Kasumi-1 (cell line): ENCODE measurements around the gene PNPLA3.

Source experiments
- DNase-seq, 2 experiments: peaks; one replicate each; lab custom pipeline; 2025; lab: John Stamatoyannopoulos, UW

The PNPLA3 gene, protein sequence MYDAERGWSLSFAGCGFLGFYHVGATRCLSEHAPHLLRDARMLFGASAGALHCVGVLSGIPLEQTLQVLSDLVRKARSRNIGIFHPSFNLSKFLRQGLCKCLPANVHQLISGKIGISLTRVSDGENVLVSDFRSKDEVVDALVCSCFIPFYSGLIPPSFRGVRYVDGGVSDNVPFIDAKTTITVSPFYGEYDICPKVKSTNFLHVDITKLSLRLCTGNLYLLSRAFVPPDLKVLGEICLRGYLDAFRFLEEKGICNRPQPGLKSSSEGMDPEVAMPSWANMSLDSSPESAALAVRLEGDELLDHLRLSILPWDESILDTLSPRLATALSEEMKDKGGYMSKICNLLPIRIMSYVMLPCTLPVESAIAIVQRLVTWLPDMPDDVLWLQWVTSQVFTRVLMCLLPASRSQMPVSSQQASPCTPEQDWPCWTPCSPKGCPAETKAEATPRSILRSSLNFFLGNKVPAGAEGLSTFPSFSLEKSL

DNA sequence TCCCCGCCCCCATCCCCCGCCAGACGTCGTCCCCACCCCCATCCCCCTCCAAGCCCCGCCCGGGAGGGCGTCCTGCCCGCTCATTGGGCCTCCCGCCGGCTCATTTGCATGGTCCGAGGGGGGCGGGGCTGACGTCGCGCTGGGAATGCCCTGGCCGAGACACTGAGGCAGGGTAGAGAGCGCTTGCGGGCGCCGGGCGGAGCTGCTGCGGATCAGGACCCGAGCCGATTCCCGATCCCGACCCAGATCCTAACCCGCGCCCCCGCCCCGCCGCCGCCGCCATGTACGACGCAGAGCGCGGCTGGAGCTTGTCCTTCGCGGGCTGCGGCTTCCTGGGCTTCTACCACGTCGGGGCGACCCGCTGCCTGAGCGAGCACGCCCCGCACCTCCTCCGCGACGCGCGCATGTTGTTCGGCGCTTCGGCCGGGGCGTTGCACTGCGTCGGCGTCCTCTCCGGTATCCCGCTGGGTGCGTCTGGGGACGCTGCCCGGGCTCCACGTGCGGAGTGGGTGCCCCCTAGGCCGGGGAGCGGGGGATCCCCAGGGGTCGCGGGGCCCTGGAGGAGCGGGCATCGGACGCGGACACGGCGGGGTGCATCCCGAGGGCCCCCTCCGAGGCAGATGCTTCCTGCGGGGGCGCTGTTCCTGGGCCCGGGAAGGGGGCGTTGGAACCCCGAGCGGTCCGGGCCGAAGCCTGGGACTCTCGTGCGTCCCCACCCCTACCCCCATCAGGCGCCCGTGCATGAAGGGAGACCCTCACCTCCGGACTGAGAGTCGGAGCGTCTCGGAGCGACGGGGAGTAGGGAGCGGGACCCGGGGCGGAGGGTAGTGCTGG, at the start of gene PNPLA3:
Gene PNPLA3 (plus strand): TSS at position 175 of the 834 bp plus-strand sequence. CDS start 107 bp downstream, at position 282.
- DNase-seq, result peak; percentile 22 to 23

DNA sequence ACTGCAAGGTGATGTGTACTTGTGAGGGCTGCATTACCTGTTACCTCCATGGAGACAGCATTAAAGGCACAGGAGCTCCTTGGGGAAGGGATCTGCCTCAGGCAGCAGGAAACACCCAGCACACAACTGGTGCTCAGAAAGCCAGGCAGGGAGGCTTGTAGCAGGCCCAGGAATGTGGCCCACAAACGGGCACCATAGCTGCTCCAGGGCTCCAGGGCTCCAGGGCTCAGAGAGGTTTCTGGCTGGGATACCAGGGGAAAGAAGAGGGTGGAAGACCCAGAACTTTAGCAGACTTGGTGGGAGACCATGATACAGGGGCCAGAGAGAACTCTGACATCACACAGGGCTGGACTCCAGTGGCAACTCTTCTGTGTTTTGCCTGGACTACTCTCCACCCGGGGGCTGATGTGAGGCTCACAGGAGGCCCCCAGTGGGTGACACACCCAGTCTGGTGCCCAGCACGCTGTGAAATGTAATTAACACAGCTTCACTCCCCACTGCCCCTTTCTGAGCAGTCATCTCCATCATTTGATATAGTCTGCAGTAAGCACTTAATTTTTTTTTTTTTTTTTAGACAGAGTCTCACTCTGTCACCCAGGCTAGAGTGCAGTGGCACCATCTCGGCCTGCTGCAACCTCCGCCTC, 46.6 kb upstream of the PNPLA3 start:
- no peak for DNase-seq

DNA sequence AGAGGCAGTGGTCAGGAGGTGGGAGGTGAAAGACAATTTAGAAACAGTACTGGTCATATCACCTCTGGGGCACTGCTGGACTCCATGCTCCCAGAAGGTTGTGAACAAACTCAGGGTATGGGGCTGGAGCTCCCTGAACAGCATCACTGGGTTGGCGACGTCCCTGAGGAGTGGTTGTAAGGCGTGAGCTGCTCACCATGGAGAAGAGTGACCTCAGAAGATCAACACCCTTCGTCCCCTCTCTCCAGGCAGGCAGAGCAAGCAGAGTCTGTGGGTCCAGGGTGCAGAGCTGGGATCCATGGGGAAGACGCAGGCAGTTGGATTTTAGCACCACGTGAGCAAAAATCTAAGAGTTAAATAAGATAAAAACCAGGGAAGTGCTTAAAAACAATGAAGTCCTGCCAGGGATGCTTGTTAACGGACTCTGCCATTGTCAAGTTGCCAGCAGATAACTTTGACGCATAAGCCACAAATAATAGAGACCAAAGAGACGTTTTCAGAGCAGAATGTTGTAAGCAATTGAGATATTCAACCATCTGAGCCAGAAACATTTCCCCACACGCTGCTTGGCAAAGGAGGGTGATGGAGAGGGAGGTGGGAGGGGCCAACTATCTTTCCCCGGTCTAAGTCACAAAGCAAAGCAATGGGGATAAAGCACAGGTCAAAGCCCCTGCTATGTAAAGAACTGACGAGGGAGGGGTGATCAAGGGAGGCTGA, 45.4 kb upstream of the PNPLA3 start:
- no peak for DNase-seq

DNA sequence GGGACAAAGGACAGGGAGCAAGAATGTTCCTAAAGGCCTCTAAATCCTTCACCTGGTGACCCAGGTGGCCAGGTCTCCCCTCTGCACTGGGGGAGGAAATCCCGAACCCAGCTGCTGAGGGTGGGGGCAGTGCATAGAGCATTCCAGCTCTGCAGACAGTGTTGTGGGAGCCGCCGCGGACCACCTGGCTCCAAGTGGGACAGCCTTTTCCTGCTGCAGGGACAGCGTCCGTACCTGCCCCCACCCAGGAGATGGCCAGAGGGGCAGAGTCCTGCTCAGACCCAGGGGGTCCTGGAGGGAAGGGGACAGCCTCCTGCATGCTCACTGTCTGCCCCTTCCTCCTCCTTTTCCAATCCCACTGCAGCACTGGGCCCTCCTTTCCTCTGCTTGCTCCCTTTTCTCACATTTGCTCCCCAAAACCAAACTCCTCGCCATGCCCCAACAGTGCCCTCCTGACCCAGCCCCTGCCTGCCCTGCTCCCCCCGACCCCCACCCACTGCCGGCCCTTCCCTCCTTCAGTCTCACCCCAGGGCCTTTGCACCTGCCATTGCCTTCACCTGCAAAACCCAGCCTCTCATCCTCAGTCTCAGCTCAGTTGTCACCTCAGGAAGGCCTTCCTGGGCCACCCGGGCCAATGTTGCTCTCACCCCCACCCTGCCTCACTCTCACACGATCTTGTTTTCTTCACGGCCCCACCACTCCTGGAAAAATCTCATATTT, 44.6 kb upstream of the PNPLA3 start:
- DNase-seq, result no peak

DNA sequence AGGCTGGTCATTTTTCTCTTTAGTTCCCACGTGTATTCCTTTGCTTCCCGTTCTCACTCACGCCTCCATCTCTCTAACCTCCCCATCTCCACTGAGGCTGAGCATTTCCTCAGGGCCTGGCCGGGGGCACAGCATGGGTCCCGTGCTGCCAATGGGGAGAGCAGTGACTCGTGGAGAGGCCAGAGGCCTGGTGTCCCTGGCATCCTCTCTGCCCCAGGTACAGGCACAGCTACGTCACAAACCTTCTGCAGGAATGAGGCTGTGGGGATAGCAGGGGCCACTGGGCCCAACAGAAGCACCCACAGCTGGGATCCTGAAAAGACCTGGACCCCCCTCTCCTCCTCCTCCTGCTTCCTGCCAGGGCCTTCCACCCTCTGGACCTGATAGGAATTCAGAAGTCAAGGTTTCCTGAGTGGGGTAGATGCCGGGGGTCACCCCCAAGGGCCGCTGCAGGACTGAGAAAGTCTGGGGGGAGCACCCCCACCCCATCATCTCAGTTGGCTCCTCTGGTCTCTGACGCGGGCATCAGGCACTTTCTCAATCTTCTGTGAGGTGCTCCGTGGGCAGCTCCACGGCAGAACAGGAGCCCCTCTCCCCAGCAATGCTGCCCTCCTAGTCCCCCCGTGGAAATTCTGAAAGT, 43.6 kb upstream of the PNPLA3 start:
- DNase-seq, result no peak

DNA sequence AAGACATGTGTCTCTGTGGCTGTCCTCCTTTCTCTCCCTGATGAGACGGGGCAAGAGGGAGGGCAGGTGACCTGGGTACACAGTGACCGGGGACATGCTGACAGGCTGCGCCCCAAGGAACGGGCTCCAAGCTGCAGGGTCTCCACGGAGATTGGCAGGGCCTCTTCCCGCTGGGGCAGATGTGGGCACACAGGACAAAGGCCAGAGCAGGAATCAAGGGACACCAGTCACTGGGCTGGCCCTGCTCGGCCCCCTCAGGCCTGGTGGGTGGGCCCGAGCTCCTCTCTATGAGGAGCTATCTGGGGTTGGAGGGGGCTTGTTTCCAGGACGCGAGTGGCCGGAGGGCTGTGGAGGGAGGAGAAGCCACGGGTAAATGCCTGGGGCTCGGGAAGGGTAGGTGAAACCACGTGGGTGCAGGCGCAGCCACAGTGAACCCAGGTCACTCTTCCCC, 43.0 kb upstream of the PNPLA3 start:
- DNase-seq, result no peak

DNA sequence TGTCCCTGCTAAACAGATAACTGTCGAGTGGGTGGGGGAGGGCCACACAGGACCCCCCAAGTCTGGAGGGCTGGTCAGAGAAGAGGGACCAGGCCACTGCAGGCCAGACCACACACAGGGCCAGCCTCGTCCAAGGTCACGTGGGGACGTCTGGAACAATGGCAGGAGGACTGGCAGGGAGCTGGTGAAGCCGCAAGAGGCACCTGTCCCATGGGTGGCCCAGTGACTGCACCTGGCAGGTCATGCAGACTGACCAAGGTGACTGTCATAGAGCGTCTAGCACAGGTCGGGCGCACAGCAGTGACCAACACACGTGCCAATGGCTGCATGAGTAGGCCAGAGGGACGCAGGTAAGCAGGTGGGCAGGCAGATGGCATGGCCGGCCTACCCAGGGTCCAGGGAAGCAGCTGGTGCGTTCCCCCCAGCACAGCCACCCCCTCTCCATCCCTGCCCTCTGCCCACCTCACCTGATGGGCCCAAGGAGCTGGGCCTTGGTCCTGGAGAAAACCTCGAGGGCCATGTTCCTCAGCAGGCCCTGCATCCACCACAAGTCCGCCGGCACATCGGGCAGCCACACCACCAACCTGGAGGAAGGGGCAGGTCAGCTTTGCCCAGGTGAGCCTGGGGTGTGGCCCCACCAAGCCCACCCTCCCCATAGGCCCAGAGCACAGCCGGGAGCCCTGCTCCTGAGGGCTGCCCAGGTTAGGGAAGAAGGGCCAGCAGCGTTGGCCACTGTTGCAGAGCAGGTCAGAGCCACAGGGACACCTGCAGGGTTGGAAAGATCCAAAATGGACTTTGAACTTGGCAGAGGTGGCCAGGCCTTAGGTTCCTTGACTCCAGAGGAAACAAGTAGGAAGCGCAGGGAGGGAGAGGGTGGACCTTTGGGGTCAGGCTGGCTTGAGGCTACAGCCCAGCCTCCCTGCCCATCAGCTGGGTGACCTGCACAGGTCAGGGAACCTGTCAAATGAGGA, 42.2 kb upstream of the PNPLA3 start:
- no peak for DNase-seq

DNA sequence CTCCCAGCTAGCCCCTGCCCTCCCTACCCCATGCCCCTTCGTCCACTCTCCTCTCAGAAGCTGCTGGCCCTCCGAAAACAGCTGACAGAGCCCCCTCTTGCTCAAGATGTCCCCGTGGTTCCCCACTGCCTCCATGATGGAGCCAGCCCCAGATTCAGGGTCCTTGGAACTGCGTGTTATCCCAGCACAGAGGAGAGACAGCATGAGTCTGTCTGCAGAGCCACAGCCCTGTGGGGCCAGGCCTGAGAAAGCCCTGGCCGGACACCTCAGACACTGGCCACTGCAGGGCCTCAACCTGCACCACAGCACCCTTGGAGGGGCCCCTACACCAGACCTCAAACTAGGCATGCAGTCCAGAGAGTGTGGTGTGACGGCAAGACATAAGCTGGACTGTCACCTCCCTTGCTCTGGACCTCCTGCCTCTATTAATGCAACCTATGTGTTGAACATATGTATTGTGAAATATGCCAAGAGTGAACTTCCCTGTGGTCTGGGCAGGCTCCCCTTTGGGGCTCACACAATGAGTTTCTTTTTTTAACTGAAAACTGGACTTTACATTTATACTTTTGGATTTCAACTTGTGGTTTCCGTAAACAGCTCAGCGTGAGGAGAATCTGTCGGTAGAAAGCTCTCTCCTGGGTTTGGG, 41.4 kb upstream of the PNPLA3 start:
- DNase-seq, result no peak

DNA sequence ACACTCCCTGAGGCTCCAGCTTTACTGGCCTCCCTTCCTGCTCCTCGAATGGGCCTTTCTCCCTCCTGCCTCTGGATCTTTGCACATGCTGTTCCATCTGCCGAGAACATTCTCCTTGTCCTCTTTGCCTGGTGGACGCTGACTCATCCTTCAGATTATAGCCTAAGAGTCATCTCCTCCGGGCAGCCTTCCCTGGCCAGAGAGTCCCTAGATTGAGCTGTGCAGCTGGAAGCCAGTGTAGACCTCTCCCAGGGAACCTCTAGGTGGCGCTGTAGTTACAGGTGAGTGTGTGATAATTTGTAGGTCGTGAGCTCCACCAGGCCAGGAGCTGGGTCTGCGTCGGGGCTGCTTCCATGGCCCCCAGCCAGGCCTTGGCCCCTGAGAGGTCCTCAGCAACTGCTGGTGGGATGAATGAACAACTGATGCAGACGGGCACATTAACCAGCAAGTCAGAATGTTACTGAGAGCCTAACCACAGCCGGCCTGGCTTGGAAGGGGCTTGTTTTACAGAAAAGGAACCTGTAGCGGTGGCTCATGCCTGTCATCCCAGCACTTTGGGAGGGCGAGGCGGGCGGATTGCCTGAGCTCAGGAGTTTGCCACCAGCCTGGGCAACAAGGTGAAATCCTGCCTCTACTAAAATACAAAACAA, 40.5 kb upstream of the PNPLA3 start:
- DNase-seq, result peak; percentile 24 to 30

DNA sequence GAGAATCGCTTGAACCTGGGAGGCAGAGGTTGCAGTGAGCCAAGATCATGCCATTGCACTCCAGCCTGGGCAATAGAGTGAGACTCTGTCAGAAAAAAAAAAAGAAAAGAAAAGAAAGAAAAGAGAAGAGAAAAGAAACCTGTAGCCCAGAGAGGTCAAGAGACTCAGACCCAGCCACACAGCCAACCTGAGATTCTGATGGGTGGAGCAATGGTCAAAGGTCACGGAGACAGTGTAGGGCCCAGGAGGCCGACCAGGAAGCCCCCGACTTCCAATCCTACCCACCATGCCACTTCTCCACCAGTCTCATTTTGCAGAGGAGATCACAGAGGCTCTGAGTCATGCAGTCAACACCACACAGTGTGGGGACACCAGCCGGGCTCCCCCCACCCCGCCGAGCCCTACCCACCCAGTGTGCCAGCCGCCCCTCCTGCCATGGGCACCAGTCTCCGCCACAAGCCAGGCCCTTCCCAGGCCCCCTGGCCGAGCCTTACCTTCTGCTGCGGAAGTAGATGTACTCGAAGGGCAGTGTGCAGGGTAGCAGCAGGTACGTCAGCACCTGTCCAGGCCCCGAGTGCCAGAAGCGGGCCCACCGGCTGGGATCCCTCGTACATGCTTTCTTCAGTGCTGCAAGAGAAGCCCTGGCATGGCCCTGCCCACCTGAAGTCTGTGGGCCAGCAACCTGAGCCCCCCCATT, 39.7 kb upstream of the PNPLA3 start:
- DNase-seq, result no peak

DNA sequence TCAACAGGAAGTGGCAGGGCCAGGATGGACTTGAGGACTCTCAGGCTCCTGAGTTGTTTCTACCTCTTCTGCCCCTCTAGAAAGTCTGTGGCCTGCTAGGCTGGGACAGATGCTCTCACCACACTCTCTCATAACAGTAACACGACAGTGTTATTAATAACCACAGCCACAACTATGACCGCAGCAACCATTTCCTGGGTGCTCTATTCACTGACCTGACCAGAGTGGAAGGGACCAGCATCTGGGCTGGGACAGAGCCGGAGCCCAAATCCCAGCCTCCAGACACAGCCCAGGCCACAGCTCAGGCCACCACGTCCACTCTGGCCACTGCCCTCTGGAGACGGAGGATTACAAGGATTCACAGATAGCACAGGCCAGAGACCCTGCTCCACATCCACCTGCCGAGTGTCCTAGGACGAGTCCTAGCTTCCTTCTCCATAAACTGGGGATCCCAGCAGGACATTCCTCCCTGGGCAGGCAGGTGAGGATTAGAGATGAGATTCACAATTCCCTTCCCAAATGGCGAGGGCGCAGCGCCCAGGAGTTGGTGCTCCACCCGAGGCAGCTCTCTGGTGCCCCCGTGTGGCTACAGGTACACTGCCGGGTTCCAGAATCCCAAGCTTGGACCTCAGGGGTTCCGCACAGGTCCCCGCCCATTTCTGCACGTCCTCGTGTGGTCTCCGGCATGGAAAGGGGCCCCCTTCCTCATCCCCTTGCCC, 38.8 kb upstream of the PNPLA3 start:
- peak; percentile 7 to 24 for DNase-seq

DNA sequence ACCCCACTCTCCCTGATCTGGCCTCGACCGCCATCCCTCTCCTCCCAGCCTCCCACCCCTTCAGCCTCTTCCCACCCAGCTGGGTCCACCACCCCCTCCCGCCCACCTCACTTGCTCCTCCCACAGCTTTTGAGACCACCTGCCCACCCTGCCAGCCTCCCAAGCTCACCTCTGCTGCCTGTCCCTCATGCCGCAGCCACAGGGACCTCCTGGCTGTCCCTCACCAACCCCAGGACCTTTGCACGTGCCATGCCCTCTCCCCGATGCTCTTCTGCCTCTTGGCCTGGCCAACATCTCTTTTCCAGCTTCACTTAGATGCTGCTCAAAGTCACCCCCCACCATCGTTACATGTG, 38.3 kb upstream of the PNPLA3 start:
- no peak for DNase-seq

DNA sequence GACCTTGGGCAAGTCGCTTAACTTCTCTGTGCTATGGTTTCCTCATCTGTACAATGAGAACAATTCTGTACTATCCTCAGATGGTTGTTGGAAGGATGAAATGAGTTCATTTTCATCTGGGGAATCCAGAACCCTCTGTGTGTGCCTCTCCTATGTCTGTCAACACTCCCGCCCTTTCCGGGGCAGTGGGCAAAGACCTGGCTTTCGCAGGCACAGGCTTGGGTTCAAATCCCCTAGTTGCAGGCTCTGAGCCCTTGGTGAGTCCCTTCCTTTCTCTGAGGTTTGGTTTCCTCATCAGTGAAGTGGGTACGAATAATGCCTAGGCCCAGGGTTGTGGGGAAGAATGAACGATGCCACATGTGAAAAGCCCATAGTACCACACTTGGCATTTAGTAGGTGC, 37.8 kb upstream of the PNPLA3 start:
- DNase-seq, result no peak

DNA sequence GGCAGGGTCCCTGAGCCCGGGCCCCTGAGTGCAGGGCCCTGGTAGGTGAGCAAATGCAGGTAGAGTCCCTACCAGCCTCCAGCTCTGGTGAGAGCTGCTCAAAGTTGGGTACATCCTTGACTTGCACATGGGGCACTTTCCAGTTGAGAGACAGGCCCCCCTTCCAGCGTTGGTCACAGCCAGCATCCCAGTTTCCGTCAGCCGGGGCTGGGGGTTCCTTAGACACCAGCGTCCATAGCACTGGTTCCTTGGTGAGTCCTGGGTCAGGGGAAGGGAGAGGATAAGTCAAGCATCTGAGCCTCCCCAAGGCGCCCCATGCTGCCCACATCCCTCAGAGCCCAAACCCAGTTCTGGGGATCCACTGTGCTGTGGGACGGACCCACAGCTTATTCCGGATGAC, 37.4 kb upstream of the PNPLA3 start:
- no peak for DNase-seq

DNA sequence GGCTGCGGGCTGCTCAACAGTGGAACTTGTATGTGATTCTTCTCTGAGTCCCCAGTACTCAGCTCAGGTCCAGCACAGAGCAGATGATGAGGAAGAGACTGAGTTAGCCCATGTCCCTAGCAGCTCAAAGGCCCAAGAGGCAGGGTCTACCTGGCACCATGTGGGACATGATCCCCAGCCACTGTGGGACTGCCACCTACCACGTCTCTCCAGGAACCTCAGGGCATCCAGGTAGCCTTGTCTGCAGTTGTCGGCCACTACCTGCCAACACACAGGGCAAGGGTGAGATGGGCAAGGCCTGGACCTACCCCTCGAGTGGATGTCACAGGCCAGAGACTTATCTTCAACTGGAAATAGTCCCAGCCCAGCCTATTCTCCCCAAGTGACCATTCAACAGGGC, 36.2 kb upstream of the PNPLA3 start:
- no peak for DNase-seq

DNA sequence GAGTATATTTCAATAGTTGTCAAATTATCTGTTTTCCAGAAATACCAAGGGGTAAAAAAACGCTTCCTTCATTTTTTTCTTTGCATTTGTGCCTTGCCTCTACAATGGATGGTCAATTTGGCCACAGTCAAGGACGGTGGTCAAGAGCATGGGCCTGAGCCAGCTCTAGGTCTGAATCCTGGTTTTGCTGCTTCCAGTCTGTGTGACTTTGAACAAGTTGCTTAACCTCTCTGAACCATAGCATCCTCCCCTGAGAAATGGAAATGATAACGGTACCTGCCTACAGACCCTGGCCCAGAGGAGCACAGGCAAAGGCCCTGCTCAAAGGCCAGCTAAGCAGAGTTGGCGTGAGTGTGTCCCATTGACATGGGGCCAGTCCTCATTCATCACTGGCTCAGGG, 34.9 kb upstream of the PNPLA3 start:
- no peak for DNase-seq

DNA sequence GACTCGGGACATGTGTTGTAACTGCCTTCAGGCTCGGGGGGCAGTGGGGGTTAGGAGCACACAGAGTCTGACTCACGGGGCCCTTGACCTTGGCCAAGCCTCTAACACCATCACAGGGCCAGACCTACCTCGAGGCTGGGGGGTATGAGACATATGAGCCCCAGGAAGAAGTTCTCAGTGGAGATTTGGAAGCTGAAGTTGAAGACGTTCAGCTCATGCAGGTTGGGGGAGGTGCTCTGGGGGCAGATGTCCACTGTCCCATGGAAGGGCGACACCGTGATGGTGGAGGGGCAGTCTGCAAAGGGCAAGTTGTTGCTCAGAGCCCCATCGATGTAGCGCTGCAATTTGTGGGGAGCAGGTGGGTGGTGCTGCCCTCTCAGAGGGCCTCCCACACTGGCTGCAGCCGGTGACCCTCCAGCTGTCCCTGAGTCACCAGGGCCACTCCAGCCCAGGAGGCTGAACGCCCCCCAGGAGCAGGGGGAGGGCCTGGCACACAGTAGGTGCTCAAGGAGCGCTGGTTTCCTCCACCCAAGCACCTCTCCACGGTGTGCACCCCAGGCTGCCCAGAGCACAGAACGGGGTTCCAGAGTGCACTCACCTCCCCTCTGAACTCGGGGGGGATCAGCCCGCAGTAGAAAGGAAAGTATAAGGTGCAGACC, 34.3 kb upstream of the PNPLA3 start:
- DNase-seq, result no peak
